Dendritic cell treated with granulocyte-macrophage colony-stimulating factor and Interleukin-4, amounts not matched to agents 40 ng/mL and 50 ng/mL, for 4 days (primary cell): ENCODE results near the gene PRPF6.
"Not testable (repeated sequence)": the region's sequence is repeated elsewhere in the genome, so short reads cannot be mapped to it uniquely, and the experiment has no call there.

Experiments used
- H3K27ac Mint-ChIP-seq: one replicate; pipeline ENCODE4 v1.8.0; 2022; ENCODE audit warnings: mild to moderate bottlenecking, mixed read lengths
- H3K27me3 Mint-ChIP-seq: one replicate; pipeline ENCODE4 v1.8.0; 2022; ENCODE audit warnings: mild to moderate bottlenecking, mixed read lengths
- H3K36me3 Mint-ChIP-seq: one replicate; pipeline ENCODE4 v1.8.0; 2022; ENCODE audit warnings: low read depth, mixed read lengths
- H3K4me1 Mint-ChIP-seq: one replicate; pipeline ENCODE4 v1.8.0; 2022; ENCODE audit warnings: low read depth, mixed read lengths
- H3K4me3 Mint-ChIP-seq: one replicate; pipeline ENCODE4 v1.8.0; 2022; ENCODE audit warnings: mild to moderate bottlenecking, moderate library complexity, mixed read lengths
- H3K9me3 Mint-ChIP-seq: one replicate; pipeline ENCODE4 v1.8.0; 2022; ENCODE audit warnings: mixed read lengths
- intact Hi-C: fragments of 100-400 bp; cut with micrococcal nuclease; formaldehyde crosslinking; loops from one replicate; pipeline ENCODE4 v1.15.0; 2022

The PRPF6 gene

GRCh38 chr20:63979557-63980316 lies 1.2 kb upstream of the PRPF6 start, which contains the start of gene SAMD10:
TSS of gene SAMD10 (minus strand) at chr20:63979642. CDS start at chr20:63979467, 175 bp downstream.
- Mint-ChIP-seq H3K9me3 (no peaks in the 10 kb centered on the region), H3K27me3 (peaks cover 5% of the 10 kb centered on the region), H3K4me3 (peak within 1 kb of the TSS; percentile 81), H3K4me1 (peaks cover 61% of the 10 kb centered on the region), H3K36me3 (peaks cover 38% of the 10 kb centered on the region), H3K27ac (peak within 1 kb of the TSS; percentile 85)
- intact Hi-C loops: loop anchor here (2.0 to 5.0 kb wide), 2 partner anchors 83 to 143 kb away; partner anchors contain the start of gene TCEA2

GRCh38 chr20:63980317-63980805 lies 571 bp upstream of the PRPF6 start:
- Mint-ChIP-seq H3K9me3 (no peaks in the 10 kb centered on the region), H3K4me3 (peak overlapping the region; percentile 81), H3K27ac (peak overlapping the region; percentile 85), H3K27me3 (peaks cover 5% of the 10 kb centered on the region), H3K4me1 (peaks cover 61% of the 10 kb centered on the region), H3K36me3 (peaks cover 44% of the 10 kb centered on the region)
- intact Hi-C loops: loop anchor here (2.0 to 5.0 kb wide), 2 partner anchors 82 to 142 kb away; partner anchors contain the start of gene TCEA2

GRCh38 chr20:63982937-63983336 lies 2.0 kb downstream of the PRPF6 start:
- Mint-ChIP-seq H3K27me3 (no peaks in the 10 kb centered on the region), H3K4me3 (no peak overlapping the region), H3K36me3 (peaks cover 59% of the 10 kb centered on the region), H3K27ac (no peak overlapping the region), H3K4me1 (peaks cover 42% of the 10 kb centered on the region), H3K9me3 (no peaks in the 10 kb centered on the region)
- intact Hi-C loops: loop anchor here (5.0 kb wide), 1 partner anchor 139 kb away; no protein-coding TSS in a partner anchor

GRCh38 chr20:64000906-64001305 lies 20.0 kb downstream of the PRPF6 start:
- Mint-ChIP-seq H3K9me3 (no peaks in the 10 kb centered on the region), H3K4me3 (no peak overlapping the region), H3K27ac (no peak overlapping the region), H3K36me3 (peaks cover 100% of the 10 kb centered on the region), H3K4me1 (no peaks in the 10 kb centered on the region), H3K27me3 (no peaks in the 10 kb centered on the region)
- intact Hi-C loops: no loop called here

- peaks cover 100% of the 10 kb centered on the region for H3K36me3 Mint-ChIP-seq
- no peaks in the 10 kb centered on the region for H3K27me3 Mint-ChIP-seq
- H3K4me3 Mint-ChIP-seq: no peak overlapping the region
- no peaks in the 10 kb centered on the region for H3K4me1 Mint-ChIP-seq
- intact Hi-C loops: no loop called here
- no peaks in the 10 kb centered on the region for H3K9me3 Mint-ChIP-seq
- H3K27ac Mint-ChIP-seq: no peak overlapping the region
Measured at GRCh38 chr20:64001607-64002011, 20.7 kb downstream of the PRPF6 start.

- Mint-ChIP-seq H3K9me3 (peaks cover 7% of the 10 kb centered on the region), H3K27ac (no peak overlapping the region), H3K36me3 (peaks cover 100% of the 10 kb centered on the region), H3K4me3 (no peak overlapping the region), H3K4me1 (no peaks in the 10 kb centered on the region), H3K27me3 (no peaks in the 10 kb centered on the region)
- intact Hi-C loops: no loop called here
Measured at GRCh38 chr20:64003960-64004725, 23.2 kb downstream of the PRPF6 start.

- Mint-ChIP-seq H3K27me3 (no peaks in the 10 kb centered on the region), H3K36me3 (peaks cover 100% of the 10 kb centered on the region), H3K4me1 (no peaks in the 10 kb centered on the region), H3K9me3 (peaks cover 7% of the 10 kb centered on the region), H3K27ac (no peak overlapping the region), H3K4me3 (no peak overlapping the region)
- intact Hi-C loops: no loop called here
Measured at GRCh38 chr20:64005394-64005793, 24.5 kb downstream of the PRPF6 start.

- peaks cover 100% of the 10 kb centered on the region for H3K36me3 Mint-ChIP-seq
- intact Hi-C loops: no loop called here
- no peaks in the 10 kb centered on the region for H3K4me1 Mint-ChIP-seq
Measured at GRCh38 chr20:64006490-64006889, 25.6 kb downstream of the PRPF6 start.

GRCh38 chr20:64006902-64007301 lies 26.0 kb downstream of the PRPF6 start:
- H3K36me3 Mint-ChIP-seq: peaks cover 98% of the 10 kb centered on the region

More at GRCh38 chr20:64006490-64006889, 25.6 kb downstream of the PRPF6 start:
- H3K9me3 Mint-ChIP-seq: peaks cover 7% of the 10 kb centered on the region
- H3K27ac Mint-ChIP-seq: no peak overlapping the region
- no peaks in the 10 kb centered on the region for H3K27me3 Mint-ChIP-seq
- H3K4me3 Mint-ChIP-seq: no peak overlapping the region

GRCh38 chr20:64009811-64010387 lies 29.0 kb downstream of the PRPF6 start:
- H3K4me3 Mint-ChIP-seq: no peak overlapping the region
- H3K9me3 Mint-ChIP-seq: peaks cover 7% of the 10 kb centered on the region

More at GRCh38 chr20:64006902-64007301, 26.0 kb downstream of the PRPF6 start:
- H3K27me3 Mint-ChIP-seq: no peaks in the 10 kb centered on the region
- no peak overlapping the region for H3K4me3 Mint-ChIP-seq
- no peaks in the 10 kb centered on the region for H3K4me1 Mint-ChIP-seq
- H3K9me3 Mint-ChIP-seq: peaks cover 7% of the 10 kb centered on the region
- intact Hi-C loops: no loop called here
- no peak overlapping the region for H3K27ac Mint-ChIP-seq

GRCh38 chr20:64010711-64011237 lies 29.8 kb downstream of the PRPF6 start:
- Mint-ChIP-seq H3K27ac (no peak overlapping the region), H3K27me3 (no peaks in the 10 kb centered on the region), H3K4me3 (no peak overlapping the region), H3K4me1 (no peaks in the 10 kb centered on the region), H3K36me3 (peaks cover 91% of the 10 kb centered on the region), H3K9me3 (peaks cover 7% of the 10 kb centered on the region)
- intact Hi-C loops: no loop called here

More at GRCh38 chr20:64009811-64010387, 29.0 kb downstream of the PRPF6 start:
- Mint-ChIP-seq H3K36me3 (peaks cover 91% of the 10 kb centered on the region), H3K27ac (no peak overlapping the region), H3K4me1 (no peaks in the 10 kb centered on the region), H3K27me3 (no peaks in the 10 kb centered on the region)
- intact Hi-C loops: no loop called here

GRCh38 chr20:64011366-64011779 lies 30.4 kb downstream of the PRPF6 start:
- Mint-ChIP-seq H3K4me3 (no peak overlapping the region), H3K9me3 (peaks cover 7% of the 10 kb centered on the region), H3K36me3 (peaks cover 91% of the 10 kb centered on the region), H3K4me1 (no peaks in the 10 kb centered on the region), H3K27ac (no peak overlapping the region), H3K27me3 (no peaks in the 10 kb centered on the region)
- intact Hi-C loops: no loop called here

- peaks cover 91% of the 10 kb centered on the region for H3K36me3 Mint-ChIP-seq
- intact Hi-C loops, H3K27ac Mint-ChIP-seq, H3K9me3 Mint-ChIP-seq, H3K27me3 Mint-ChIP-seq, H3K4me1 Mint-ChIP-seq, H3K4me3 Mint-ChIP-seq: not testable (repeated sequence)
Measured at GRCh38 chr20:64012385-64013154, 31.6 kb downstream of the PRPF6 start.
